Glomerular endothelial cell (primary cell): ENCODE data around the gene LNP1. TPM values are rescaled to one million over a fixed set of nuclear protein-coding genes. Genes with fewer than 3 reads are reported as not detected.
A peak's percentile ranks its signal among the peaks of the same experiment; 100 is the strongest.
"Not testable (repeated sequence)": the region's sequence is repeated elsewhere in the genome, so short reads cannot be mapped to it uniquely, and the experiment has no call there.

ENCODE experiments used
- DNase-seq: peaks from one replicate; pipeline ENCODE4 v3.0.0-alpha.2; 2011; ENCODE audit warnings: low read depth, low spot score; ENCODE audit errors: extremely low read depth
- total RNA-seq: library from RNA; depleted of rRNA; stranded (reverse); fragments of >200 nt; gene quantifications from 2 replicates; pipeline ENCODE4 v1.2.3, GENCODE V29; 2015

Gene LNP1, protein sequence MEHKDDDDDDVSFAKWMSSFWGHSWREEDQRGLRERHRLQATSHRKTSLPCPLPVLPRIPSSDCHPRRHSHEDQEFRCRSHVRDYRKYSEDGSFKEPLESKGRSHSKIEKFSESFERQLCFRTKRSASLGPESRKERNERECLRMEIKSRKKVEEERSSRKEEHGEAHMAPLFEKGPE
- total RNA-seq: 0.41 and 1.2 TPM in 2 replicates

DNA sequence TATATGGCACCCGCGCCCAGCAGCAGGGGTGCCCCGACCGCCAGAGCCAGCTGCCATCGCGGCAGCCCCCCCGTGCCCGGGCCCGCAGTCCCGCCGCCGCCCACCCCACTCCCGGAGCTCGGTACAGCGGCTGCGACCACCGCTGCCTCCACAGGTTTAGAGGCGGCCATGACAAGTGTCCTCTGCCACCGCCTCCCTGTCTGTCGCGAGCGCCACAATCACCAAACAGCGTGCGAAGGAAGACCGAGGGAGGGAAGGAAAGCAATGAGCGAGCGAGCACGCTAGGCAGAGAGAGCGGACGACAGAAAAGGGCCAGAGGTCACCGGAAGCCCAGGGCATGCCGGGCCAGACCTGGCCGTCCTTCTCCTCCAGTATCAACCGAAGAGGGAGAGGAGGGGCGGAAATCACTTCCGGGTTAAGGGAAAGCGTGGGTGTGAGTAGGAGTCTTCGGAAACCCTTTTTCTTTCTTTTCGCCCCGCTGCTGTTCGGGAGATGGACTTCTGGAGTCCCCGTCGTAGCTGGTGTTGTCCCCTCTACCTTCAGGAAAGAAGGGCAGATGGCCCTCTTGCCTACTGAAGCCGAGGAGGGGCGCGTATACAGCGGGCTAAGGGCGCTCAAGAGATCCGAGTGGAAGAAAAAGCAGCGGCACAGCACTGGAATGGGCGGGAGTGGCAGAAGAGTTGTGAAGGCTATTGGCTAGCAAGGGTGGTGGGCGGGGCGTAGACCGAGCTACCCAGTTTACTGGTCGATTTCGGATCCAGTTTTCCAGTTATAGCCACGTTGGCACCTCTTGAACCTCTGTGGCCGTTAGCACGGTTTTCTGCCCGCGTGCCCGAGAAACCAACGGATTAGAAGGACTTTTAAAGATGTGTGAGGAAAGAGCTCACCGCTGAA, at the start of gene LNP1, which contains the start of gene TOMM70:
LNP1 (plus strand) TSS at position 760 of the 894 bp plus-strand sequence. CDS start 28,191 bp downstream, outside the sequence.
TOMM70 (minus strand) TSS at position 310 of the 894 bp plus-strand sequence; CDS start at position 170, 140 bp downstream.
- DNase-seq: peak; percentile 82

DNA sequence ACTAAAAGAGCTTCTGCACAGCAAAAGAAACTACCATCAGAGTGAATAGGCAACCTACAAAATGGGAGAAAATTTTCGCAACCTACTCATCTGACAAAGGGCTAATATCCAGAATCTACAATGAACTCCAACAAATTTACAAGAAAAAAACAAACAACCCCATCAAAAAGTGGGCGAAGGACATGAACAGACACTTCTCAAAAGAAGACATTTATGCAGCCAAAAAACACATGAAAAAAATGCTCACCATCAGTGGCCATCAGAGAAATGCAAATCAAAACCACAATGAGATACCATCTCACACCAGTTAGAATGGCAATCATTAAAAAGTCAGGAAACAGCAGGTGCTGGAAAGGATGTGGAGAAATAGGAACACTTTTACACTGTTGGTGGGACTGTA, 49.6 kb upstream of the LNP1 start:
- DNase-seq: not testable (repeated sequence)

DNA sequence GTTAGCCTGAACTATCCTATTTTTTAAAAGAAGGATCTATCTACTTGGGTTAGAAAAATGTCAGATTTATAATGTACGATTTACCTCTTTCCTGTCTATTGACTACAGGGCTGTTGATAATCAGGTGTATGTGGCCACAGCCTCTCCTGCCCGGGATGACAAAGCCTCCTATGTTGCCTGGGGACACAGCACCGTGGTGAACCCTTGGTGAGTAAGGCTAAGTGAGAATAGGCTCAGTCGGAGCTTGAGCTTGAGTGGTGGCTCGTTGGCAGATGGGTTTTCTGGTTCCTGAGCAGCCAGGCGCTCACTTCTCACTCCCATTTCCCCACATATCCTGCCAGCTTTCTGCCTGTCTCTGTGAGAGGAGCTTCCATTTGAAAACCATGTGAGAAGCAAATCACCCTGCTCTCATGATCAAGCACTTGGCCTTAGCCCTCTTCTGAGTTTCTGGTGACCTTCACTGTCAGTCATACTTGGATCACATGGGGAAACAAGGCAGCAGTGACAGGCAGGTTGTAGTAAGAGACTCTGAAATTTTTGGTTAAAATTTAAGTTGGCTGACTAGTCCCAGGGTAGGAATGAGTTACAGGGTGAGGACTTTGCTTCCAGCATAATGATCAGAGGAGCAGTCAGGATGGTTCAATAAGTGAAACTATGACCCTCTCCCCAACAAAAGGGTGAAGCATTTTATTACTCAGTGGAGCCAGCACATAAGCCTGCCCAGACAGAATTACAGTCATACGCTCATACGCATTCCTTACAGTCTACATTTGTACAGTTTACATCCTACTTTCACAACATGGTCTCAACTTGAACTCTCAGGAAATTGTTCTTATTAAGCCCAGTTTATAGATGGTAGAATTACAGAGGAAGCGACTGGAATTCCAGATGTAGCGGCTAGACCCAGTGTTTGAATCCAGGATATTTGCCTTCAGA, 48.8 kb upstream of the LNP1 start:
- DNase-seq: no peak

DNA sequence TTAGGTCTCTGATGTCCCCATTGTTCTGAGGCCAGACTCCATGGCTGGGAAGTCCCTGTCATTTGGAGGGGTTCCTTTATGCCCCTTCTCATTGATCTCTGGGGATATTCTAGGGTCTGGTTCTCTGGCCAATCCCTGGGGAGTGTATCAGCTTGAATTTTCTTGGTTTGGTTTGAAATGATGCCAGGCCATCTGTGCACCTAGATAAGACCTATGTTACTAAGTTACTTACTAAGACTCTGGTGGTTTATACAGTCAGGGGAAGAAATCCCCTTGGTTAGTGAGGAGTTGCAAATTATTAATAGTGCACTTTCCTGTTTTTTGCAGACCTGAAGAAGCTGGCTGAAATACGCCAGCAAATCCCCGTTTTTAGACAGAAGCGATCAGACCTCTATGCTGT, 46.5 kb upstream of the LNP1 start:
- no peak for DNase-seq

DNA sequence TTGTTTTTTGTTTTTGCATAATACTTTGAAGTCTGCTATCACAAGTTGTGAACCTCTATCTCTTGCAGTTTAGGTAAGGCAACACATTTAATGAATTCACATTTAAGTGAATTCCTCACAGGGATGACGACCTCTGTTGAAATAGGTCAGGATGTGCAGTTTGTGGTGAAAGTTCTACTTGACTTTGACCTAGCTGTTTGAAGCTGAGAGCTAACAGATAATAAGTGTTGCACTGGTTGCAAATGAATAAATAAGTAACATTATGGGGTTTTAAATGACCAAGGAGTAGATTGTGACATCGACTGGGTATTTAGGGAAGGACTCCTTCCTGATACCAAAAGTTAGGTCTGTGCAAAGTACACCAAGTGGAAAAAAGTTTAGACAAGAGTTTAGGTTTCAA, 42.9 kb upstream of the LNP1 start:
- no peak for DNase-seq

DNA sequence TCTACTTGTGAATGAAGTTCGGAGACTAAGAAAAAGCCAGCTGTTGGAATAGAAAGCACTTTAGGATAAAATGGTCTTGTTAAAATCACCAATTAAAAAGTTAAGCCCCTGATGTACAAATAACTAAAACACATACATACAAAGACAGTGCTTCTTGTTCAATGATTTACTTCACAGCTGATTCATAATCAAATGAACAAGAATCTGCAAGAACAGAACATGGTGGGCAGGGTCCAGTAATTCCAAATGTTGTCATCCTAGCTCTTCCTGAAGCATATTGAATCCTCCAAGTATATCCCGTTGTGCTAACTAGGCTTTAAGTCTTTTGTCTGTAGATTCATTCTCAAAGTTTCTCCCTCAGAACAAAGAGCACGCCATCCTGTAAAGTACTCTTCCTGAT, 42.3 kb upstream of the LNP1 start:
- DNase-seq: no peak

DNA sequence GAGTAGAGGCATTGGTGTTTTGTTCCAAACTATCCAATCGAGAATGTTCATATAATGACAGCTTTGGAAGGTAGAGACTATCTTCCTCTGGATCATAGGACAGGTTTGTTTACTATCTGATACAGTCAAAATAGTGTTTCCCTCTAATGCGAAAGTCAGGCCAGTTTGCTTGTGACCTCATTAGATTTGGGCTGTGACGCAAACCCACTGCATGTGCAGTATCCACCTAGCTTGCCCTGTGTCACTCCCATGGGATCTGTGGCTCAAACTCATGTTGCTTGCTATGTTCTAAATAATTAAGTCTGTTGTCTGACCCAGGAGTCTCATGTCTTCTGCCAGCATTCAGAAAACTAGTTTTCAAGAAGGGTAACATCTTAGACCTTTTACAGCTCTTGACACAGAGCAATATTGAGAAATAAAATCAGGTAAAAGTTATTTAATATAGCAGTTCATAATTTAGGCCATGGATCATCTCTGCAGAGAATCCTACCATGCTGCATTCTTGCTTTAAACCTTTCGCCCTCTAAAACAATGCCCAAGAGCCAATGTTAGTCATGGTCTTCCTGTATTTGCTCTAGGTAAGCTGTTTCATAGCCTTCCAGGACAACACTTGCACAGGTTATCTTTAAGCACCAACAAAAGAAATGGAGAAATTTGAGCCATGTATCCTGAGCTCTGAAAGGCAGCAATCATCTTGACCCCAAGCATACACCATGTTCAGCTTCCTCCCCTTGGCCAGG, 40.4 kb upstream of the LNP1 start:
- DNase-seq: no peak

DNA sequence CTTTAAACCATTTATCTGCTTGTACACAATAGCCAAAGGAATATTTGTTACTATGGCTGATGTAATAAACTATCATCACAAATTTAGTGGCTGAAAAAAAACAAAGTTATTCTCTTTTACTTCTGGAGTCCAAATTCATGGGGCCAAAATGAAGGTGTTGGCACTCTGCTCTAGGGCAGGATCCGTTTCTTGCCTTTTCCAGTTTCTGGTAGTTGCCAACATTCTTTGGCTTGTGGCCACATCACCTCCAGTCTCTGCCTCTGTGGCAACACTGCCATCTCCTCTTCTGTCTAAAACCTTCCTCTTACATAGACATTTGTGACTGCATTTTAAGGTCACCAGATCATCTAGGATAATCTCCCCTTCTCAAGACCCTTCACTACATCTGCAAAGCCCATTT, 39.4 kb upstream of the LNP1 start:
- DNase-seq: no peak

DNA sequence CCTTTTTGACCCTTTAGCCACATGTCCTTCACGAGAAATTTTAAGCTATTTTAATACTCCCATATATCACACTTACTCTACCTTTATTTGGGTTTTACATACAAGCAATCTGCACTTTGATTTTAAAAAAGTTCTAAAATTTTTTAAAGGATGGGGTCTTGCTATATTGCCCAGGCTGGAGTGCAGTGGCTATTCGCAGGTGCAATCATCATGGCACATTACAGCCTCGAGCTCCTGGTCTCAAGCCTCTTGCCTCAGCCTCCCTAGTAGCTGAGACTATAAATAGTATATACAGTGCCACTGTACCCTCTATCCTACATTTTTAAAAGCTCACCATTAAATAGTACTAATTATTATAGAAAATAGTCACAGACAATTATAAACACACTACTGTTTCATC, 36.9 kb upstream of the LNP1 start:
- no peak for DNase-seq

DNA sequence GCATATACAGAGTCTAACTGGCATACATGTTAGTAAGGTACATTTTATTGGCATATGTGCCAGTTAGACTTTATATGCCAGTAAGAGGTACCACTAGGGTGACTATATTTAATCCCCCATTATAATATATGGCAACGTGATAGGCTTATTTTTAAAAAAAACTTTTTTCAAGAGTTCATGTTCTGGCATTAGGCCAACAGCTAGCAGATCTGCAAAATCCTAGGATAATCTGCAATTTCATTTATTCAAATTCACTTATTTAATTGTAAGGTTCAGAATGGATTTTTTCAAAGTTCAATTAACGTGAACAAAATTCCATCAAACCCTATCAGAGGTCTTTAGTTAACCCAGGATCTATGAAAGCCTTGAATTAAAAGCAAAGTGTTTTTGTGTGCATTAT, 34.9 kb upstream of the LNP1 start:
- no peak for DNase-seq

DNA sequence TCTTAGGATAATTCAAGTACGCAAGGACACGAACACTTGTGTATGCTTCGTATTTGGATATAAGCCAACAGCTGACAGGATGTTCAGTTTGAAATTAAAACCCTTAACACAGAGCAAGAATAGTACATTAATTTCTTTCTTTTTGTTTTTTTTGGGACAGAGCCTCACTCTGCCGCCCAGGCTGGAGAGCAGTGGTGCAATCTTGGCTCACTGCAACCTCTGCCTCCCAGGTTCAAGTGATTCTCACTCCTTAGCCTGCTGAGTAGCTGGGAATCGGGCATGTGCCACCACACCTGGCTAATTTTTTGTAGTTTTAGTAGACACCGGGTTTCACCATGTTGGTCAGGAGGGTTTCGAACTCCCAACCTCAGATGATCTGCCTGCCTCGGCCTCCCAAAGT, 32.9 kb upstream of the LNP1 start:
- no peak for DNase-seq

DNA sequence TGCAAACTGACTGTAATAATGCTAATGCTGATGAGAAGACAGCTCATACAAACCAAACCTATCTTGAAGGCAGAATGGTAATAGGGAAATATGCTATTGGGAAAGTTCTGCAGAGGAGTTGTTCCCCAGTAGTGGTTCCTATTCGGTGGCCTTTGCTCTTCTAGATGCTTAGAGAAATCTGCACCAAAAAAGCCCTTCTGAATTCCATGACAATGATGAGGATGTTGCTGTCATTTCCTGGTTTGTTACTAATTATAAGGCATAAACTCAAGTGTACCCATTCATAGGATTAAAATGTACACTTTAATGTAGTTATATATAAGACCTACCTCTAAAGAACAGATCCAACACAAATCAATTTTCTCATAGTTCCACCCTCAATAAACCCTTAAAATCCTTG, 30.6 kb upstream of the LNP1 start:
- DNase-seq: no peak

DNA sequence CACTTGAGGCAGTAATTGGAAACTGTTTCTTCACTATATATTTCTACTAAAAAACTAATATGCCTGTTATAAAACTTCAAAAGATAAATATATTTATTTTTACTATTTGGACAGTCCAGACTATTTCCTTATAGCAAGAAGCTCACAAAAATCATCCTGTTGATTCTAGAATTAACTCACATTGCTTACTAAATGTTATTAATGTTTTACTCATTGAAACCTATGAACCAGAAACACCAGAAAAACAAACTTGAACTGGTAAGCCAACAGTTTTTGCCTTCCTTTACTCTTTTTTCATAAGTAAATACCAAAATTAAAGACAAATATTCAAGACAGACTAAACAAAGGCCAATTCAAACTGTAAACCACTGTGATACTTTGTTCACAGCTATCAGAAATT, 26.8 kb upstream of the LNP1 start:
- no peak for DNase-seq

DNA sequence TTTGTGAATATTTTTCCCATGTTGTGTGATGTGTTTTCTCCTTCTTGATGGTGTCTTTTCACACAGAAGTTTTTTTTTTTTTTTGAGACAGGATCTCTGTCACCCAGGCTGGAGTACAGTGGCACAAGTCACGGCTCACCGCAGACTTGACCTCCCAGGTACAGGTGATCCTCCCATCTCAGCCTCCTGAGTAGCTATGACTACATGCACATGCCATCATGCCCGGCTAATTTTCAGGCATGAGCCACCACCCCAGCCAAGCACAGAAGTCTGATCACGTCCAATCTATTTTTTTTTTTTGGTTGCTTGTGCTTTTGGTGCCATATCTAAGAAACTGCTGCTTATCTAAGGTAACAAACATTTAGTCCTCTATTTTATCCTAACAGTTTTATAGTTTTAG, 25.0 kb upstream of the LNP1 start:
- DNase-seq: no peak

DNA sequence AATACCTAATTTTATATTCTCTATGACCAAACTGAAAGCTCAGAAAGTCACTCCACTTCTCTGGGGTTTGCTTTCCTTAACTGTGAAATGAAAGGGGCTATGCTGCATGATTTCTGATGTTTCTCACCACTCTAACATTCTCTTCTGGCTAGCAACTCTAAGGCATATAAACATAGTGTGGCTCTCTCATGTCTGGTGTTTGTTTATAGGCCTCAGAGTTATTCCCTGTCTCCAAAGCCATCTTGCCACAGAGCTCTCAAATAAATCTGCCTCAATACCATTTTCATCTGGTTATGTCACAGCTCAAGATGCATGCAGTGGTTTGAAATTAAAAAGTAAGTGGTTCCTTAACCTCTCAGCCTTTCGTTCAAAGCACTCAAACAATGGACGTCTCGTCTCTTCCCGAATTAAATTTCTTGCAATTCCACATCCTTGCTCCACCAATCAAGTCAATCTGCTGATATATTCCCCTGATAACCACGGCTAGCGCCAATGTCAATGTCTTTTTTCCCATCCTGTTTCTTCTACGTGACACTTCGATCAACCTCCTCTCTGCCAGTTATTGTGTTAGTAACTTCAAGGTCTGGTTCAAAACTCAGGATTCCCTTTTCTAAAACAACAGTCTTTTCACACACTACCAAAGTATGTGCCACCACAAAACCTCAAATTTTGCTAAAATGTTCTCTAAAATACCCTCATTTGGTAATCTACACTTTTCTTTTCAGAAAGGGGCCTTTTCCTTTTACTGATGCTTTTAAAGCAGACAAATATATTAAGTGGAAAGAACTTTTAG, 16.4 kb upstream of the LNP1 start:
- no peak for DNase-seq

DNA sequence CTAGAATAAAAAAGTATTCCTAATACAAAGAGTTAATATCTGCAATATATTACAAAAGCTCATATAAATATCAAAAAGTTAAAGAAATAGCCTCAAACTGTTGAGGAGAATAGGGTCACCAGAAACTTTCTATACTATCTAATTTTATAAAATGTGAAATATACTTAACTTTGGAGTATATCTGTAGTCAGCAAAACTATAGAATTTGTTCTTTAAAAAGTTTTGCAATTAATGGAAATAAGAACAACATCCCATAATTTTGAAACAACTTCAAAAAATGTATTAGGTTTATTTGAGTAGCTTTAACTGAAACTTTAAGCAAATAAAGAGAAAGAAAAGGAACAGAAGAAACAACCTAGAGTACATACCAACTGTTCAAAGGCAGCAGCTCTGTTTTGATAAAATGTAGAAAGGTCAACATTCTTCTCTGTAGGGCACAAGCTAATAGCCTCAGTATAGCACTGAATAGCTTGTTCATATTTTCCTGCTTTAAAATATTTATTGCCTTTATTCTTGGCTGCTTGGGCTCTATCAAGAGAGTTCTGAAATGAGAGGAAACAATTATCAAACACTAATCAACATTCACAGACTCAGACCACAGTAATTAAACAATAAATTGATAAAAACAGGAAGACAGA, 14.8 kb upstream of the LNP1 start:
- DNase-seq: no peak

DNA sequence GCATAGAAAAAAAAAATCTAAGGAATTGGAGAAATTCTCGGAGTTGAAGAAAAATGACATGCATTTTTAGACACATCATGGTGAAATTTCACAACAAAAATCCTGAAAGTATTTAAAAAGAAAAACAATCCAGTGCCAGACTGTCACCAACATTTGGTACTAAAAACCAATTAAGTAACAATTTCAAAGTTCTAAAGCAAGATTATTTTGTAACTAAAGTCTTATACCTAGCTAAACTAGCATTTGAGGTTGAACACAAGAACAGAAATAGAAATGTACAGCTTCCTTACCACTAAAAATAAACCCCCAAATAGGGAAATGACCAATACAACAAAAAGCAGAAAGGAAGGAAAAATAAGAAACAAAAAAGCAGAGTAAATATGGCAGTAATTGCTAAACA, 12.3 kb upstream of the LNP1 start:
- no peak for DNase-seq

DNA sequence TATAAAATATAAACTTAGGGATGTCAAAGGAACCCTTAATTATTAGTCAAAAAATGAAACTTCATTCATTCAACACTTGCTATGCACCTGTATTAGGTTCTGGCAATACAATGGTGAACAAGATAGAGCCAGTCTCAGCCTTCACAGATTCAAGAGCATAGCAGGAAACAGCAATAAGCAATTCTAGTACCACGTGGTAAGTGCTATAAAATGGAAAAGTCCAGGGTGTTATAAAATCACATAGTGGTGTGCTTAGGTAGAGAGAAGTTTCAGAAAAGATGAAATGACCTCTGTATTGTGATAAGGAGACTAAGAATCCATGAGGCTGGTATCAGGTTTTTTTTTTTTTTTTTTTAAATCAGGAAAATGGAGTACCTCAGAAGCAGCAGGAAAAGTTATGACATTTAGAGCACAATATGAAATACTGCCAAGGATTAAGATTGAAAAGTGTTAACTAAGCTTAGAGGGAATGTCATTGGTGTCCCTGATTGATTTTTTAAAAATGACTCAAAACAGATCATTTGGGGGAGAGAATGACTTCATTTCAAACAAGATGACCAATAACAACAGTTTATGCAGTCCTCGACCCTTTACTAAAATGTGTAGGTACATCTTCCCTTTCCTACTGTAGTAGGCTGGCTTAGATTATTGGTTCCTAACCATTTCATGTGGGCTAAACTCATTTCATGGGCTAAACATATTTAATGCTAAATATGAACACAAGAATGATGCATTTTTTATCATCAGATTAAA, 5.5 kb upstream of the LNP1 start:
- DNase-seq: no peak
